Testis (tissue), 2 donors: ENCODE results near the gene TMEM123.

Source experiments
- CTCF ChIP-seq, 3 experiments: fragments of 450-650 bp in 2 of 3; fragments of 200-600 bp in 1 of 3; sonication (generic) in 1 of 3; IDR thresholded peaks; one replicate each; pipeline ENCODE4 v1.5.1; 2016 to 2019; ENCODE audit warnings: antibody characterized with exemption in 3 of 3, mild to moderate bottlenecking in 2 of 3, moderate library complexity in 1 of 3
- POLR2A ChIP-seq: fragments of 450-650 bp; IDR thresholded peaks from one replicate; pipeline ENCODE4 v1.6.1; 2017; ENCODE audit warnings: antibody characterized with exemption, mild to moderate bottlenecking, moderate library complexity

DNA sequence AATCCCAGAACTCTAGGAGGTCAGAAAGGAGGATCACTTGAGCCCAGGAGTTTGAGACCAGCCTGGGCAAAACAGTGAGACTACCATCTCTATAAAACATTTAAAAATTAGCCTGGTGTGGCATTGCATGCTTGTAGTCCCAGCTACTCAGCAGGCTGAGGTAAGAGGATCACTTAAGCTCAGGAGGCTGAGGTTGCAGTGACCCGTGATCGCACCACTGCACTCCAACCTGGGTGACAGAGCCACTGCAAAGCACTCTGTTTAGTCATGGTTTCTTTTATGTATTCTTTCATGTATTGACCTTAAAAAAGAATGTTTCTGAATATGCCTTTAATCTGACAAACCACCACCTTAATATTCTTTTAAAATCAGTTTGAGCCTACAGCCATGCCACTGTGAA, 53.4 kb downstream of the TMEM123 start:
- TF ChIP-seq CTCF (IDR thresholded peaks at IDR 0.05) (no peak), POLR2A (no peak)
